Erythroblast (primary cell): ENCODE data around the gene SLC30A3.
A peak's percentile ranks its signal among the peaks of the same experiment; 100 is the strongest.

Source experiments
- DNase-seq, 2 experiments: peaks; one replicate each; lab custom pipeline; 2025; lab: John Stamatoyannopoulos, UW
- GATA1 ChIP-seq: IDR thresholded peaks from 2 replicates; pipeline ENCODE4 v1.6.1; 2011; ENCODE audit warnings: low read depth, mild to moderate bottlenecking, control low read depth, low read length, moderate library complexity
- POLR2A ChIP-seq: IDR thresholded peaks from 2 replicates; pipeline ENCODE4 v1.6.1; 2011; ENCODE audit warnings: mild to moderate bottlenecking, low read length

SLC30A3 gene

GRCh38 chr2:27219091-27219490, 43.8 kb downstream of the SLC30A3 start:
- TF ChIP-seq GATA1 (no peak), POLR2A (no peak)
- peak in 1 of 2 experiments; percentile 18 for DNase-seq

- no peak for DNase-seq
- TF ChIP-seq POLR2A (no peak), GATA1 (no peak)
These were observed 44.2 kb downstream of the SLC30A3 start for GRCh38 chr2:27218614-27219013.

GRCh38 chr2:27217173-27218121, 45.4 kb downstream of the SLC30A3 start, which contains the start of gene CAD:
CAD (plus strand) TSS chr2:27217369; CDS start chr2:27217552, 183 bp downstream.
- peak; percentile 91 to 93 for DNase-seq
- TF ChIP-seq POLR2A, result peak; percentile 69
- TF ChIP-seq GATA1, result no peak

- DNase-seq, result no peak
These were observed 46.3 kb downstream of the SLC30A3 start for GRCh38 chr2:27216416-27217137.

GRCh38 chr2:27214941-27215340, 47.9 kb downstream of the SLC30A3 start:
- DNase-seq, result no peak

More at GRCh38 chr2:27216416-27217137, 46.3 kb downstream of the SLC30A3 start:
- TF ChIP-seq POLR2A (no peak), GATA1 (no peak)

GRCh38 chr2:27212626-27213471, 50.0 kb downstream of the SLC30A3 start:
- TF ChIP-seq GATA1, result no peak
- no peak for TF ChIP-seq POLR2A
- peak; percentile 76 to 82 for DNase-seq

More at GRCh38 chr2:27214941-27215340, 47.9 kb downstream of the SLC30A3 start:
- TF ChIP-seq POLR2A (no peak), GATA1 (no peak)

GRCh38 chr2:27211943-27212625, 50.8 kb downstream of the SLC30A3 start, which contains the start of the genes ATRAID and SLC5A6:
ATRAID (plus strand) TSS chr2:27212041; CDS start chr2:27212369, 328 bp downstream.
SLC5A6 (minus strand) TSS chr2:27212268; CDS start chr2:27207650, 4,618 bp downstream.
- TF ChIP-seq POLR2A (peak; percentile 94), GATA1 (no peak)
- DNase-seq, result peak; percentile 91 to 94

- TF ChIP-seq POLR2A (no peak), GATA1 (no peak)
- DNase-seq, result peak in 1 of 2 experiments; percentile 38
These were observed 51.5 kb downstream of the SLC30A3 start for GRCh38 chr2:27211241-27211942.

GRCh38 chr2:27209621-27210401, 53.0 kb downstream of the SLC30A3 start:
- DNase-seq, result peak; percentile 17 to 36
- no peak for TF ChIP-seq POLR2A
- TF ChIP-seq GATA1, result no peak

- TF ChIP-seq GATA1 (no peak), POLR2A (no peak)
- DNase-seq, result no peak
These were observed 54.3 kb downstream of the SLC30A3 start for GRCh38 chr2:27208486-27209050.

GRCh38 chr2:27206346-27206745, 56.5 kb downstream of the SLC30A3 start:
- no peak for DNase-seq
- no peak for TF ChIP-seq GATA1
- TF ChIP-seq POLR2A, result no peak
